Stimulated activated CD8-positive, alpha-beta memory T cell treated with anti-CD3 and anti-CD28 coated beads, Interleukin-7, amount 100 ng/mL, for 24 hours (primary cell): Measurements from ENCODE around the gene DNAJC11.
"Not testable (repeated sequence)": the region's sequence is repeated elsewhere in the genome, so short reads cannot be mapped to it uniquely, and the experiment has no call there.

Experiments
- DNase-seq: peaks from one replicate; pipeline ENCODE4 v3.0.0-alpha.2; 2020; ENCODE audit warnings: low read depth

Gene DNAJC11

GRCh38 chr1:6695868-6696267 lies 5.7 kb downstream of the DNAJC11 start:
- DNase-seq: no peak

GRCh38 chr1:6694121-6694713 lies 7.4 kb downstream of the DNAJC11 start:
- no peak for DNase-seq

- no peak for DNase-seq
These were observed 8.7 kb downstream of the DNAJC11 start for GRCh38 chr1:6692956-6693355.

GRCh38 chr1:6691507-6691906 lies 10.1 kb downstream of the DNAJC11 start:
- no peak for DNase-seq

GRCh38 chr1:6690186-6690585 lies 11.4 kb downstream of the DNAJC11 start:
- no peak for DNase-seq

GRCh38 chr1:6688757-6689156 lies 12.9 kb downstream of the DNAJC11 start:
- DNase-seq: no peak

GRCh38 chr1:6688001-6688400 lies 13.6 kb downstream of the DNAJC11 start:
- no peak for DNase-seq

- DNase-seq: no peak
These were observed 15.3 kb downstream of the DNAJC11 start for GRCh38 chr1:6686294-6686693.

GRCh38 chr1:6685381-6685780 lies 16.2 kb downstream of the DNAJC11 start:
- no peak for DNase-seq

- no peak for DNase-seq
These were observed 18.2 kb downstream of the DNAJC11 start for GRCh38 chr1:6683434-6683833.

GRCh38 chr1:6675941-6676340 lies 25.7 kb downstream of the DNAJC11 start:
- no peak for DNase-seq

- DNase-seq: no peak
These were observed 26.8 kb downstream of the DNAJC11 start for GRCh38 chr1:6674771-6675170.

- DNase-seq: no peak
These were observed 27.7 kb downstream of the DNAJC11 start for GRCh38 chr1:6673816-6674398.

GRCh38 chr1:6672558-6672957 lies 29.1 kb downstream of the DNAJC11 start:
- no peak for DNase-seq

- DNase-seq: no peak
These were observed 33.1 kb downstream of the DNAJC11 start for GRCh38 chr1:6668503-6668902.

GRCh38 chr1:6667139-6667538 lies 34.5 kb downstream of the DNAJC11 start:
- DNase-seq: no peak

GRCh38 chr1:6666696-6667095 lies 34.9 kb downstream of the DNAJC11 start:
- DNase-seq: no peak

- DNase-seq: not testable (repeated sequence)
These were observed 39.1 kb downstream of the DNAJC11 start for GRCh38 chr1:6662468-6662867.

- no peak for DNase-seq
These were observed 41.1 kb downstream of the DNAJC11 start for GRCh38 chr1:6660415-6661049.

- no peak for DNase-seq
These were observed 43.1 kb downstream of the DNAJC11 start for GRCh38 chr1:6658359-6659060.

GRCh38 chr1:6657138-6657537 lies 44.5 kb downstream of the DNAJC11 start:
- DNase-seq: no peak

GRCh38 chr1:6653436-6654290 lies 48.0 kb downstream of the DNAJC11 start:
- DNase-seq: no peak
